Measurements from ENCODE around the gene STAT1.

STAT1 gene

GRCh38 chr2:190948671-190949070 lies 65.3 kb downstream of the STAT1 start:
- no peak for DNase-seq

GRCh38 chr2:190947711-190948251 lies 66.2 kb downstream of the STAT1 start:
- no peak for DNase-seq

GRCh38 chr2:190947141-190947540 lies 66.8 kb downstream of the STAT1 start:
- DNase-seq = no peak

DNA sequence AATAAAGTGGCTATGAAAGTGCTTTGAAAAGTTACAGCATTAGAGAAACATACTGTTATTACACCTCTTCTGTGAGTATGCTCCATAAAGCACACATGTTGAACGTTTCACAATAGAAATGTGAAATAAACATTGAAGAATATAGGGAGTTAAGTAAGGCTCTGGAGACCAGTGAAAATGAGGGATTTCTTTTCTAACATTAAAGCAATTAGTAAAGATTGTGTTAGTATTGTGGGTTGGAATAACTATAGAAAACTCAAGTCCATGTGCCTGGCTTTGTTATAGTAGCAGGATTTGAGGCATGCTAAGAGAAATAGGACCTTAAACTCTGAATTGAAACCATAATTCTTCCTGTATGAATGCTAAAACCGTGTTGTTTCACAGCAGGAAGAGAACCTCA lies 70.3 kb downstream of the STAT1 start:
- DNase-seq = no peak

DNA sequence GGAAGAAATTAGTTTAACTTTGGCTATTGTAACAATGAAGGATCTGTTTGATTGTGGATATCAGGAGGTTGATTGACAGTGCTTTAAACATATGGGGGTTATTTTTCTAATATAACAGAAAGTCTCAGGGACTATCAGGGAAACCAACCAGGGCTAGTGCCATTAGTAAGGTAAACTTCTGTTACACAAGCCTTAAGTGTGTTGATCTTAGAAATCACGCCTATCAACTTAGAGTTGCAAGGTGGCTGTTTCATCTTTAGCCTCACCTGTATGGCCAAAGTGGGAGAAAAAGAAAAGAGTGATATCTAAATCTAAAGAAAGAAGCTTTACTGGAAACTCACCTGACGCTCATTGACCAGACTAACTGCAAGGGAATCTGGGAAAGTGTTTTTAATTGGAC lies 71.3 kb downstream of the STAT1 start:
- no peak for DNase-seq

- DNase-seq = no peak
Measured at GRCh38 chr2:190941571-190941970, 72.4 kb downstream of the STAT1 start.

- no peak for DNase-seq
Measured at GRCh38 chr2:190940454-190940853, 73.5 kb downstream of the STAT1 start.

GRCh38 chr2:190938771-190939335 lies 75.1 kb downstream of the STAT1 start:
- DNase-seq = no peak

GRCh38 chr2:190935054-190935453 lies 78.9 kb downstream of the STAT1 start:
- no peak for DNase-seq

DNA sequence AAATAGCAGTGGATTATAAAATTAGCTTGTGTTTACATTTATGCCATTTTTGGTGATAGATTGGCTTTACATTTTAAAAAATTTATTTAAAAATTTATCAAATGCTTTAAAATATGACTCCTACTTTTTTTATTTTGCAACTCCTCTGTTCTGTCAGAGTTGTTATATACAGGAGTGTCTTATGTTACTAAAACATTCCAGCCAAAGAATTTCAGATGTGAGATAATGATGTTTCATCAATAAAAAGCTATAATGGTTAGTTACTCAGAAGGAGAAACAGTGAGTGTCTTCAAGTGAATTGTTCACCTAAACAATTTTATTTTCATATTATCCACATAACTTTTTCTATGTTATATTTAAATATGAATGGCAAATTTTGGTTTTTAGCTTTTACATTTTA lies 80.6 kb downstream of the STAT1 start:
- no peak for DNase-seq

GRCh38 chr2:190932514-190932913 lies 81.5 kb downstream of the STAT1 start:
- no peak for DNase-seq

- no peak for DNase-seq
Measured at GRCh38 chr2:190930411-190930810, 83.6 kb downstream of the STAT1 start.

DNA sequence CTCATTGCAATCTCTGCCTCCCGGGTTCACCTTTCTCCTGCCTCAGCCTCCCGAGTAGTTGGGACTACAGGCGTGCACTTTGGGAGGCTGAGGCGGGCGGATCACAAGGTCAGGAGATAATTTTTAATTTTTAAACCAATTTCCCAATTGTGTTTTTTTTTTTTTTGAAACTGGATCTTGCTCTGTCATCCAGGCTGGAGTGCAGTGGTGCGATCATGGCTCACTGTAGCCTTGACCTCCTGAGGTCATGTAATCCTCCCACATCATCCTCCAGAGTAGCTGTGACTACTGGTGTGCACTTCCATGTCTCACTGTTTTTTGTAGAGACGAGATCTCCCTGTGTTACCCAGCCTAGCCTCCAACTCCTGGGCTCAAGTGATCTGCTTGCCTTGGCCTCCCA lies 84.1 kb downstream of the STAT1 start:
- DNase-seq = no peak

DNA sequence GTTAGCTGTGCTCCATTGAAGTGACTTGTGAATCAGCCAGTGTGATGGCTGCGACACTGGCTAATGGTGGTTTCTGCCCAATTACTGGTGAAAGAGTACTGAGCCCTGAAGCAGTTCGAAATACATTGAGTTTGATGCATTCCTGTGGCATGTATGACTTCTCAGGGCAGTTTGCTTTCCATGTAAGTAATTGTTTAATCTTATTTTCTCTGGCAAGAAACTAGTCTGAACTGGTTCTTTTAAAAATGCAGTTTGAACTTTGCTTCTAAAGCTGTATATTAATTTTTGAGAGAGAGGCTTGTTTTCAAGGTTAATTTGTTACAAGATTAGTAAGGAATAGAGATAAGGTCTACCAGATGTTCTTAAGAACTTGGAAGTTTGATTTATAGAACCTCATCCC lies 86.7 kb downstream of the STAT1 start:
- DNase-seq = no peak

GRCh38 chr2:190922376-190922775 lies 91.6 kb downstream of the STAT1 start:
- DNase-seq = no peak

DNA sequence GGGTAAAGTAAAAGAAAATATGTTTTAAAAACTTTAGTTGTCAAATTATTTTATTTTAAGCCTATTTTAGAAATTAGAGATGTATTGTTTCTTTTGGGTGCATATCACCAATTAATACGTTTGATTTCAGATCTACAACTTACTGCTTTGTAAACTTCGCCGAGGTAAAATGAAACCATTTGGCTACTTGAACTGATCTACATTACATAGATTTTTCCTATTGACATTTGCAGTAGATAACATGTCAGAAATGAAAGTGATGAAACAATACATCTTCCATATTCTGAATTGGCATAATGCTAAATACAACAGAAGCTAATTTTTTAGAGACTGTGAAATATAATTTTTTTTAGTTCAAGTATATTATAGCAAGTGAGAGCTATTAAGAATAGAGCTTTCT lies 93.9 kb downstream of the STAT1 start:
- DNase-seq = no peak

Measured in activated CD8-positive, alpha-beta memory T cell treated with anti-CD3 and anti-CD28 coated beads for 24 hours (primary cell).